ENCODE measurements around the gene COL6A6.

The COL6A6 gene

DNA sequence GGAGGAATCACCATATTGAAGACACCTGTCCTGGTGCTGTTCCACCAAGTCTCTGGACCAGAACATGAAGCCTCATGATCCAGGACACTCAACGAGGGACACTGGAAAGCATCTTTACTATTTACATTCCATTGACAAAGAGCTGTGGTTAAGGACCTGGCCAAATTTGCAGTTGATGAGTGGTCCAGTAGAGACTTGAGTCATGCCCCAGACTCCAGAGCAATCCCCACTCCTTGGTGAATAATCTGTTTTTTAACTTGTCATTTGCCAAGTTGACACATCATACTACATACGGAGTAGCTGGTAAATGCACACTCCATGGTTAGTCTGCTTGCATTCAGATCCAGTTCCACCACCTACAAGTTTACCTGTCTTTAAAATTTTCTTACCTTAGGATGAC, 1.2 kb upstream of the COL6A6 start:
- Histone ChIP-seq H3K9me3 (ENCODE audit: severe bottlenecking) (no peaks in the 10 kb centered on the region), H3K4me3 (ENCODE audit: severe bottlenecking) (no peak overlapping the region), H3K27ac (ENCODE audit: poor library complexity, severe bottlenecking) (no peak overlapping the region), H3K36me3 (ENCODE audit: low read depth) (no peaks in the 10 kb centered on the region), H3K4me1 (ENCODE audit: insufficient read depth, poor library complexity, severe bottlenecking) (no peaks in the 10 kb centered on the region), H3K27me3 (ENCODE audit: insufficient read depth, poor library complexity, severe bottlenecking) (peaks cover 30% of the 10 kb centered on the region)
- DNase-seq (ENCODE audit: low spot score) (no peak), ATAC-seq (ENCODE audit: low read depth) (no peak)
- TF ChIP-seq, protein P1, sequence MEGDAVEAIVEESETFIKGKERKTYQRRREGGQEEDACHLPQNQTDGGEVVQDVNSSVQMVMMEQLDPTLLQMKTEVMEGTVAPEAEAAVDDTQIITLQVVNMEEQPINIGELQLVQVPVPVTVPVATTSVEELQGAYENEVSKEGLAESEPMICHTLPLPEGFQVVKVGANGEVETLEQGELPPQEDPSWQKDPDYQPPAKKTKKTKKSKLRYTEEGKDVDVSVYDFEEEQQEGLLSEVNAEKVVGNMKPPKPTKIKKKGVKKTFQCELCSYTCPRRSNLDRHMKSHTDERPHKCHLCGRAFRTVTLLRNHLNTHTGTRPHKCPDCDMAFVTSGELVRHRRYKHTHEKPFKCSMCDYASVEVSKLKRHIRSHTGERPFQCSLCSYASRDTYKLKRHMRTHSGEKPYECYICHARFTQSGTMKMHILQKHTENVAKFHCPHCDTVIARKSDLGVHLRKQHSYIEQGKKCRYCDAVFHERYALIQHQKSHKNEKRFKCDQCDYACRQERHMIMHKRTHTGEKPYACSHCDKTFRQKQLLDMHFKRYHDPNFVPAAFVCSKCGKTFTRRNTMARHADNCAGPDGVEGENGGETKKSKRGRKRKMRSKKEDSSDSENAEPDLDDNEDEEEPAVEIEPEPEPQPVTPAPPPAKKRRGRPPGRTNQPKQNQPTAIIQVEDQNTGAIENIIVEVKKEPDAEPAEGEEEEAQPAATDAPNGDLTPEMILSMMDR (IDR thresholded peaks at IDR 0.05; ENCODE audit: poor library complexity, severe bottlenecking): no peak

DNA sequence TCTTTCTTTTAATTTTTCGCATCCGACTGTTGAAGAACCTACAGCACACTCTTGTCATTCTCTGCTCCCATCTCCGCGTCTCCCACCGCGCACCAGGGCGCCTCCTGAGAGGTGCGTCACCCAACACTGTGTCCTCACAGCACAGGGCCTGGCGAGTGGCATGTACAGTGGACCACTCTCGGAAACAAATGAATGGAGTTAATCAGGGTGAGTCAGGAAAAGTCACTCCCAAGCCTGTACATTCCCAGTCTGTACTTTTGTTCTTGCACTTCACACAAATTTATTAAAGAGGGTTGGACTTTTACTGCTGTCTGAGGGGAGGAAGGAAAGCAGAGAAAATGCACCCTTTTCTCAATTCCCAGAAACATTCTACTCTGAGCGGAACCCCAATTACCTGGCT, 625 bp downstream of the COL6A6 start:
- Histone ChIP-seq H3K36me3 (ENCODE audit: low read depth) (no peaks in the 10 kb centered on the region), H3K4me1 (ENCODE audit: insufficient read depth, poor library complexity, severe bottlenecking) (no peaks in the 10 kb centered on the region), H3K27ac (ENCODE audit: poor library complexity, severe bottlenecking) (no peak overlapping the region), H3K9me3 (ENCODE audit: severe bottlenecking) (no peaks in the 10 kb centered on the region), H3K27me3 (ENCODE audit: insufficient read depth, poor library complexity, severe bottlenecking) (peaks cover 30% of the 10 kb centered on the region), H3K4me3 (ENCODE audit: severe bottlenecking) (no peak overlapping the region)
- ATAC-seq (ENCODE audit: low read depth) (0 out of 3 replicates have a peak, but pooled peaks have one; percentile 31), DNase-seq (ENCODE audit: low spot score) (no peak)
- TF ChIP-seq, protein P1 (IDR thresholded peaks at IDR 0.05; ENCODE audit: poor library complexity, severe bottlenecking): no peak

DNA sequence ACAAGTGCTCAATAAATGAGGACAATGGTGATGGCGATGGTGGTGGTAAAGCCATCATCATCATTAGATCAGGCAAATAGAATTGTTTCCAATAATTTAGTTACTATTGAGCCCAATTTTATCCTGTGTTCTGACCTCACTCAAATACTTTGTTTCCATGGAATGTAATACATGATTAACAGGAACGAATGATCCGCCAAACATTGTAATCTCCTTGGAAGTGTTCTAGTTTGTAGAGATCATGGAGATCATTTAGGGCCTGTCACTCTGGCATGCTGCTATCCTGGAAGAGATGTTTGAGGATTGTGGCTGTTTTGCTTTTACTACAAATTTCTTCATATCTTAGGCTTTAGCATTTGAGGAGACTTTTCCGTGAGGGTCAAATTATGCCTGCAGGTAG, 2.8 kb downstream of the COL6A6 start:
- H3K4me1 ChIP-seq (ENCODE audit: insufficient read depth, poor library complexity, severe bottlenecking): no peaks in the 10 kb centered on the region
- no peak for DNase-seq (ENCODE audit: low spot score)
- H3K27me3 ChIP-seq (ENCODE audit: insufficient read depth, poor library complexity, severe bottlenecking): peaks cover 28% of the 10 kb centered on the region
- no peak overlapping the region for H3K4me3 ChIP-seq (ENCODE audit: severe bottlenecking)
- TF ChIP-seq, protein P1 (IDR thresholded peaks at IDR 0.05; ENCODE audit: poor library complexity, severe bottlenecking): no peak
- H3K36me3 ChIP-seq (ENCODE audit: low read depth): no peaks in the 10 kb centered on the region
- H3K9me3 ChIP-seq (ENCODE audit: severe bottlenecking): no peaks in the 10 kb centered on the region
- ATAC-seq (ENCODE audit: low read depth): no peak
- H3K27ac ChIP-seq (ENCODE audit: poor library complexity, severe bottlenecking): no peak overlapping the region

DNA sequence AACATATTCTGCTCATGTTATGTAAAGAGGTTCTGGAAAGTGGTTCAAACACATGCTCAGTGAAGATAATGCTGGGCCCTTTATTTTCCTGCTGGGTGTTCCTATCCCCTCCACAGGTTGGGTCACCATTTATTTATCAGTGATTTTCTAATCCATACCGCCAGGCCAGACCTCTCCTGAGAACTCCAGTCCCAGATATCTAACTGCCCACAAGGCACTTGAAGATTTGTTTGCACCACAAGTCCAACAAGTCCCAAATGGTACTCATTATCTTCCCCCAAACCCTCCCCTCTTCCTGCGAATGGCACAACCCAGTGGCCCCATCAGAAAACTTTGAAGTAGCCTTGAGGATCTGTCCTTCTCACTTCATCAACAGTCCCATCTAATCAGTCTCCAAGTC, 5.4 kb downstream of the COL6A6 start:
- ATAC-seq (ENCODE audit: low read depth): no peak
- Histone ChIP-seq H3K4me3 (ENCODE audit: severe bottlenecking) (no peak overlapping the region), H3K27me3 (ENCODE audit: insufficient read depth, poor library complexity, severe bottlenecking) (peaks cover 22% of the 10 kb centered on the region), H3K4me1 (ENCODE audit: insufficient read depth, poor library complexity, severe bottlenecking) (no peaks in the 10 kb centered on the region), H3K9me3 (ENCODE audit: severe bottlenecking) (no peaks in the 10 kb centered on the region), H3K36me3 (ENCODE audit: low read depth) (no peaks in the 10 kb centered on the region), H3K27ac (ENCODE audit: poor library complexity, severe bottlenecking) (no peak overlapping the region)
- TF ChIP-seq, protein P1 (IDR thresholded peaks at IDR 0.05; ENCODE audit: poor library complexity, severe bottlenecking): no peak
- no peak for DNase-seq (ENCODE audit: low spot score)

DNA sequence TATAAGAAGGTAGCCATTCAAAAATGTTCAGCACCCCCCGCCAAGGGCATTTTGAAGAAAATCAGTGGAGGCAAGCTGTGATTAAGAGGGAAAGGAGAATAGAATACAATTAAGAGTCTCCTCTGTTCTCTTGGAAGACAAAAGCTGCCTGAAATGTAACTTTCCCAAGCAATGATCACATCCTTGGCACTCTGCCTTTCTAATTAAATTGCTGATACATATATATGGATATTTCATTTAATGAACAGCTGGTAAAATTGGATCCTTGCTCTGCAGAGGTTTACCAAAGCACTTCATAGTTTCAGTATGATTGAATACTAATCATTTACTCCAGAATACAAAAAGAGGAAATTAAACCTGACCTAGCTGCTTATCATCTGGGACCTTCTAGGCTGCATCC, 10.4 kb downstream of the COL6A6 start:
- H3K4me3 ChIP-seq (ENCODE audit: severe bottlenecking): no peak overlapping the region
- peaks cover 7% of the 10 kb centered on the region for H3K27me3 ChIP-seq (ENCODE audit: insufficient read depth, poor library complexity, severe bottlenecking)
- H3K9me3 ChIP-seq (ENCODE audit: severe bottlenecking): no peaks in the 10 kb centered on the region
- no peak for DNase-seq (ENCODE audit: low spot score)
- no peaks in the 10 kb centered on the region for H3K4me1 ChIP-seq (ENCODE audit: insufficient read depth, poor library complexity, severe bottlenecking)
- no peak for ATAC-seq (ENCODE audit: low read depth)
- TF ChIP-seq, protein P1 (IDR thresholded peaks at IDR 0.05; ENCODE audit: poor library complexity, severe bottlenecking): no peak
- no peak overlapping the region for H3K27ac ChIP-seq (ENCODE audit: poor library complexity, severe bottlenecking)
- H3K36me3 ChIP-seq (ENCODE audit: low read depth): no peaks in the 10 kb centered on the region
